ENCODE data around the gene MTHFR. TPM values are rescaled to one million over a fixed set of nuclear protein-coding genes. Genes with fewer than 3 reads are reported as not detected.

Gene MTHFR
- total RNA-seq, 1 experiment from 2014 or later: 18.2 TPM

DNA sequence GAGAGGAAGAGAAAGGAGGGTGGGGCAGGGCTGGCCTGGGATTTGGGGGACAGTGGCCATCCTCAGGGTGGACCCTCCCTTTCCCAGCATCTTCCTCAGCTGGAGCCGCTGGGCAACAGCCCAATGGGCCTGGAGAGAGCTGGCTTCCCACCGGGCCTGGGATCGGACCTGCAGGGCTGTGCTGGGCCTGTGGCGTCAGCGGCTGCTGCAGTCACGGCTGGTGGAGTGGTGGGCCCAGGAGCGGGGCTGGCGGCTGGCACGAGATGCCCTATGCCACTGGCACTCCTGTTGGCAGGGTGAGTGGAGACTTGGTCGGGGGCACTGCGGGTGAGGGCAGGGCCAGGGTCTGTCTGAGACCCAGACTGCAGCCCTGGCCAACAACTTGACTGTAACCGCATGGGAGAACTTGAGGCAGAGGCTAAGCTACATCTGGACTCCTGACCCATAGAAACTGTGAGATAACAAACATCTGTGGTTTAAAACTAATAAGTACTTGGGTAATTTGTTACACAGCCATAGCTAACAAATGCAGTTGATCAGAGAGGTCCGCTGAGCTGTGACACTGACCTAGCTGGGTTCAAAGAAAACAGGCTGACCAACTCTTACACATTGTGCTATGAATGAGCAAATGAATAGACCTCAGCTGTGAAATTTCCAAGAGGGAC lies 25.9 kb downstream of the MTHFR start:
- H2BK12ac ChIP-seq (ENCODE audit: insufficient read length, low read depth, low read length): no peak overlapping the region
- no peak overlapping the region for H3K18ac ChIP-seq (ENCODE audit: insufficient read length, low read depth, low read length)
- no peak overlapping the region for H2BK15ac ChIP-seq (ENCODE audit: low read depth, low read length)
- Mint-ChIP-seq H3K36me3 (ENCODE audit: insufficient read depth in 1 of 3, low read depth in 3 of 3) (no peaks in the 10 kb centered on the region), H3K4me1 (peaks cover 4 to 6% of the 10 kb centered on the region in 2 experiments; a peak in 2 of 4 replicates), H3K4me3 (no peak overlapping the region), H3K9me3 (no peaks in the 10 kb centered on the region), H3K27ac (no peak overlapping the region), H3K27me3 (ENCODE audit: low read depth) (peaks cover 4% of the 10 kb centered on the region; the same call in 1 of the 2 replicates)
- WGBS (ENCODE audit: extremely low coverage, insufficient read length, low lambda C conversion rate): no CpG with 5 or more reads among the region's 13 CpGs
- no peak overlapping the region for H4K91ac ChIP-seq (ENCODE audit: insufficient read length, low read depth, low read length)
- no peak overlapping the region for H3K4ac ChIP-seq (ENCODE audit: low read depth, low read length)
- H2BK5ac ChIP-seq (ENCODE audit: insufficient read length, low read length): no peak overlapping the region
- no peak overlapping the region for H2AK5ac ChIP-seq (ENCODE audit: insufficient read length, low read length)
- H3K23ac ChIP-seq (ENCODE audit: insufficient read length, low read depth, low read length): no peak overlapping the region
- no peaks in the 10 kb centered on the region for H3K79me2 ChIP-seq (ENCODE audit: insufficient read depth, low read length)
- no peaks in the 10 kb centered on the region for H4K20me1 ChIP-seq (ENCODE audit: control insufficient read depth, insufficient read depth, insufficient read length)
- no peak overlapping the region for H3T11ph ChIP-seq (ENCODE audit: low read length)
- H3K56ac ChIP-seq (ENCODE audit: insufficient read length, low read depth, low read length): no peak overlapping the region
- H3K27me3 ChIP-seq (ENCODE audit: insufficient read depth, low read length): no peaks in the 10 kb centered on the region
- H2BK120ac ChIP-seq (ENCODE audit: low read depth, low read length, poor library complexity, severe bottlenecking): no peak overlapping the region
- DNase-seq: no peak
- H3K9ac ChIP-seq (ENCODE audit: extremely low read depth, insufficient read length, low read length): no peak overlapping the region
- TF ChIP-seq CTCF (conservative IDR thresholded peaks at IDR 0.05): no peak
- no peaks in the 10 kb centered on the region for H3K4me1 ChIP-seq (ENCODE audit: insufficient read depth, low read length)
- H3K27ac ChIP-seq (ENCODE audit: insufficient read length, low read depth, low read length): no peak overlapping the region
- H2AFZ ChIP-seq (ENCODE audit: low read length): no peak overlapping the region
- H3K4me2 ChIP-seq (ENCODE audit: insufficient read depth, insufficient read length, low read length): no peak overlapping the region
- no peaks in the 10 kb centered on the region for H3K79me1 ChIP-seq (ENCODE audit: insufficient read depth, low read depth, low read length, poor library complexity, severe bottlenecking)
- H4K8ac ChIP-seq (replicated peaks; ENCODE audit: insufficient read length, low read depth, low read length): no peak overlapping the region
- no peak overlapping the region for H3K14ac ChIP-seq (ENCODE audit: insufficient read depth, low read length)
- H2BK20ac ChIP-seq (ENCODE audit: low read depth, low read length, poor library complexity, severe bottlenecking): no peak overlapping the region
- no peaks in the 10 kb centered on the region for H3K9me3 ChIP-seq (ENCODE audit: control insufficient read depth, low read depth, low read length)
- H3K23me2 ChIP-seq (ENCODE audit: insufficient read length, low read depth, low read length, poor library complexity, severe bottlenecking): no peaks in the 10 kb centered on the region
- no peak overlapping the region for H4K5ac ChIP-seq (ENCODE audit: insufficient read length, low read depth, low read length)
